HEK293T (cell line): ENCODE data around the gene TAOK2.

Experiments
- BHLHE40 ChIP-seq: fragments of 450-650 bp; IDR thresholded peaks from 2 replicates; pipeline ENCODE4 v1.6.1; 2016; ENCODE audit warnings: mild to moderate bottlenecking, moderate library complexity, borderline replicate concordance
- ELF4 ChIP-seq: fragments of 450-650 bp; IDR thresholded peaks from 2 replicates; pipeline ENCODE4 v1.6.1; 2017; ENCODE audit warnings: antibody characterized with exemption
- FOXA1 ChIP-seq: fragments of 450-650 bp; IDR thresholded peaks from 2 replicates; pipeline ENCODE4 v1.6.1; 2016; ENCODE audit warnings: mild to moderate bottlenecking
- FOXK2 ChIP-seq: fragments of 450-650 bp; IDR thresholded peaks from 2 replicates; pipeline ENCODE4 v1.6.1; 2016; ENCODE audit warnings: mild to moderate bottlenecking
- FOXM1 ChIP-seq: fragments of 450-650 bp; IDR thresholded peaks from 2 replicates; pipeline ENCODE4 v1.6.1; 2017; ENCODE audit warnings: mild to moderate bottlenecking, borderline replicate concordance
- NFRKB ChIP-seq: fragments of 450-650 bp; IDR thresholded peaks from 2 replicates; pipeline ENCODE4 v1.6.1; 2016; ENCODE audit warnings: mild to moderate bottlenecking, moderate library complexity
- PKNOX1 ChIP-seq: fragments of 450-650 bp; IDR thresholded peaks from 2 replicates; pipeline ENCODE4 v1.6.1; 2016
- SP1 ChIP-seq: fragments of 450-650 bp; IDR thresholded peaks from 2 replicates; pipeline ENCODE4 v1.6.1; 2017

- TF ChIP-seq NFRKB (no peak), ELF4 (no peak), BHLHE40 (no peak), FOXK2 (no peak), SP1 (no peak), FOXA1 (no peak), PKNOX1 (no peak), FOXM1 (no peak)
These were observed 2.4 kb upstream of the TAOK2 start for GRCh38 chr16:29971304-29971703.
